Erythroblast (primary cell): ENCODE measurements around the gene TCF12.
A peak's percentile ranks its signal among the peaks of the same experiment; 100 is the strongest.

Experiments used
- DNase-seq, 2 experiments: peaks; one replicate each; lab custom pipeline; 2025; lab: John Stamatoyannopoulos, UW
- GATA1 ChIP-seq: IDR thresholded peaks from 2 replicates; pipeline ENCODE4 v1.6.1; 2011; ENCODE audit warnings: low read depth, mild to moderate bottlenecking, control low read depth, low read length, moderate library complexity
- POLR2A ChIP-seq: IDR thresholded peaks from 2 replicates; pipeline ENCODE4 v1.6.1; 2011; ENCODE audit warnings: mild to moderate bottlenecking, low read length

Gene TCF12

GRCh38 chr15:57169643-57170042 is 251.2 kb downstream of the TCF12 start:
- DNase-seq = no peak
- TF ChIP-seq GATA1 (no peak), POLR2A (no peak)

GRCh38 chr15:57171426-57171825 is 253.0 kb downstream of the TCF12 start:
- peak in 1 of 2 experiments; percentile 4 for DNase-seq
- TF ChIP-seq GATA1 = no peak
- no peak for TF ChIP-seq POLR2A

GRCh38 chr15:57172925-57173324 is 254.5 kb downstream of the TCF12 start:
- TF ChIP-seq GATA1 (no peak), POLR2A (no peak)
- DNase-seq = no peak

GRCh38 chr15:57183041-57183440 is 264.6 kb downstream of the TCF12 start:
- no peak for TF ChIP-seq GATA1
- TF ChIP-seq POLR2A = no peak
- no peak for DNase-seq

GRCh38 chr15:57183614-57184344 is 265.3 kb downstream of the TCF12 start:
- DNase-seq = no peak
- TF ChIP-seq POLR2A (no peak), GATA1 (no peak)

GRCh38 chr15:57184502-57184901 is 266.1 kb downstream of the TCF12 start:
- no peak for DNase-seq
- TF ChIP-seq POLR2A (no peak), GATA1 (no peak)

GRCh38 chr15:57185507-57186074 is 267.1 kb downstream of the TCF12 start:
- no peak for TF ChIP-seq GATA1
- no peak for TF ChIP-seq POLR2A

GRCh38 chr15:57189466-57189865 is 271.0 kb downstream of the TCF12 start:
- DNase-seq = no peak
- TF ChIP-seq GATA1 = no peak
- TF ChIP-seq POLR2A = no peak

More at GRCh38 chr15:57185507-57186074, 267.1 kb downstream of the TCF12 start:
- DNase-seq = no peak

- DNase-seq = no peak
- TF ChIP-seq POLR2A (no peak), GATA1 (no peak)
Measured at GRCh38 chr15:57190208-57190607, 271.8 kb downstream of the TCF12 start.

GRCh38 chr15:57193161-57193560 is 274.7 kb downstream of the TCF12 start:
- no peak for DNase-seq
- TF ChIP-seq POLR2A = no peak
- TF ChIP-seq GATA1 = no peak

- TF ChIP-seq GATA1 (no peak), POLR2A (no peak)
- no peak for DNase-seq
Measured at GRCh38 chr15:57195326-57195725, 276.9 kb downstream of the TCF12 start.

GRCh38 chr15:57196865-57197264 is 278.4 kb downstream of the TCF12 start:
- DNase-seq = no peak
- no peak for TF ChIP-seq GATA1
- TF ChIP-seq POLR2A = no peak

GRCh38 chr15:57198131-57198530 is 279.7 kb downstream of the TCF12 start:
- DNase-seq = no peak
- TF ChIP-seq POLR2A (no peak), GATA1 (no peak)

GRCh38 chr15:57198654-57199291 is 280.3 kb downstream of the TCF12 start:
- TF ChIP-seq POLR2A = no peak
- TF ChIP-seq GATA1 = no peak
- DNase-seq = no peak
